ENCODE results near the gene LMTK2. TPM values are rescaled to one million over a fixed set of nuclear protein-coding genes. Genes with fewer than 3 reads are reported as not detected.

Gene LMTK2
- total RNA-seq, 1 donor from 2014 or later, result 8.4 TPM

DNA sequence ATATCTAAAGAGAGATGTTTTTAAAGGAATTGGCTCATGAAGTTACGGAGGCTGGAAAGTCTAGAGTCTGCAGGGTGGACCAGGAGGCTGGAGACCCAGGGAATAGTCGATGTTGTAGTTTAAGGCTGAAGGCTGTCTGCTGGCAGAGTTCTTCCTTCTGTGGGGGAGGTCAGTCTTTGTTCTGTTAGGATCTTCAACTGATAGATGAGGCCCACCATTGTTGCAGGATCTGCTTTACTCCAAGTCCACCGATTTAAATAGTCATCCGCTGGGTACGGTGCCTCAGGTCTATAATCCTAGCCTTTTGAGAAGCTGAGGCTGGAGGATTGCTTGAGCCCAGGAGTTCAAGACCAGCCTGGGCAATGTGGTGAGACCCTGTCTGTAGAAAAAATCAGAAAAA is 50.0 kb downstream of the LMTK2 start:
- H3K4me3 ChIP-seq (ENCODE audit: low read length in 3 of 3), result no peak overlapping the region
- no peak overlapping the region for H3K9ac ChIP-seq (ENCODE audit: low read depth in 1 of 3, low read length in 3 of 3)
- H3K27ac ChIP-seq (ENCODE audit: low read depth, low read length), result no peak overlapping the region
- no peaks in the 10 kb centered on the region for H3K4me1 ChIP-seq (ENCODE audit: control insufficient read depth in 3 of 3, insufficient read depth in 3 of 3, low read length in 3 of 3)
- no peaks in the 10 kb centered on the region for H3K27me3 ChIP-seq (ENCODE audit: control insufficient read depth in 3 of 3, insufficient read depth in 3 of 3, low read length in 3 of 3)
- H3K36me3 ChIP-seq (ENCODE audit: control insufficient read depth in 3 of 3, insufficient read depth in 3 of 3, low read length in 3 of 3), result peaks cover 18 to 47% (median 47%) of the 10 kb centered on the region in 3 donors
- no peaks in the 10 kb centered on the region for H3K9me3 ChIP-seq (ENCODE audit: control insufficient read depth in 3 of 3, low read length in 3 of 3)

DNA sequence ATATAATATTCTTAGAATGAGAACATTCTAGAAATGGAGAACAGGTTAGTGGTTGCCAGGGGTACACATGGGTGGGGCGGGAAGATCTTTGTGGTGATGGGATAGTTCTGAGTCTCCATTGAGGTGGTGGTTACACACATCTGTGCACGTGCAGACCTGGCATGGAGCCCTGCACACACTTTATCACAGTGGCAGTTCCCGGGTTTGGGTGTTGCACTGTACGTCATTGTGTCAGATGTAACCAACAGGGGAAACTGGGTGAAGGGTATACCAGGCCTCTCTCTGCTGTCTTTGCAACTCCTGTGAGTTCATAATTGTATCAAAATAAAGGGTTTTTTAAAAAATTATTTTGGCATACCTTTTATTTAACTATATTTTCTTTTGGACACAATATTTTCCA is 51.1 kb downstream of the LMTK2 start:
- Histone ChIP-seq H3K36me3 (ENCODE audit: control insufficient read depth in 3 of 3, insufficient read depth in 3 of 3, low read length in 3 of 3) (peaks cover 9 to 39% (median 36%) of the 10 kb centered on the region in 3 donors), H3K27ac (ENCODE audit: low read depth, low read length) (no peak overlapping the region), H3K4me1 (ENCODE audit: control insufficient read depth in 3 of 3, insufficient read depth in 3 of 3, low read length in 3 of 3) (no peaks in the 10 kb centered on the region), H3K27me3 (ENCODE audit: control insufficient read depth in 3 of 3, insufficient read depth in 3 of 3, low read length in 3 of 3) (no peaks in the 10 kb centered on the region), H3K9ac (ENCODE audit: low read depth in 1 of 3, low read length in 3 of 3) (no peak overlapping the region), H3K9me3 (ENCODE audit: control insufficient read depth in 3 of 3, low read length in 3 of 3) (no peaks in the 10 kb centered on the region), H3K4me3 (ENCODE audit: low read length in 3 of 3) (no peak overlapping the region)

DNA sequence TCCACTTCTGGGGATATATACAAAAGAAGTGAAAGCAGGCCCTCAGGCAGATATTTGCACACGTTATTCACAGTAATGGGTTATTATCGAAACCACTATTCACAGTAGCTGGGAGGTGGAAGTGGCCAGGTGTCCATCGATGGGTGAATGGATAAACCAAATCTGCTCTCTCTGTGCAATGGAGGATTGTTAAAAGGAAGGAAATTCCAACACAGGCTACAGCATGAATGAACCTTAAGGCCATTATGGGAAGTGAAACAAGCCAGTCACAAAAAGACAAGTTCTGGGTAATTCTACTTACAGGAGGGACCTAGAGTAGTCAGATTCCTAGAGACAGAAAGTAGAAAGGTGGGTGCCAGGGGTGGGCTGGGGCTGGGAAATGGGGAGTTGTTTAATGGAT is 56.1 kb downstream of the LMTK2 start:
- H3K9me3 ChIP-seq (ENCODE audit: control insufficient read depth in 3 of 3, low read length in 3 of 3), result no peaks in the 10 kb centered on the region
- H3K4me1 ChIP-seq (ENCODE audit: control insufficient read depth in 3 of 3, insufficient read depth in 3 of 3, low read length in 3 of 3), result peaks cover 0 to 5% (median 0%) of the 10 kb centered on the region in 3 donors
- H3K4me3 ChIP-seq (ENCODE audit: low read length in 3 of 3), result no peak overlapping the region
- H3K36me3 ChIP-seq (ENCODE audit: control insufficient read depth in 3 of 3, insufficient read depth in 3 of 3, low read length in 3 of 3), result peaks cover 5 to 13% (median 8%) of the 10 kb centered on the region in 3 donors
- H3K27me3 ChIP-seq (ENCODE audit: control insufficient read depth in 3 of 3, insufficient read depth in 3 of 3, low read length in 3 of 3), result no peaks in the 10 kb centered on the region
- no peak overlapping the region for H3K9ac ChIP-seq (ENCODE audit: low read depth in 1 of 3, low read length in 3 of 3)
- H3K27ac ChIP-seq (ENCODE audit: low read depth, low read length), result no peak overlapping the region

DNA sequence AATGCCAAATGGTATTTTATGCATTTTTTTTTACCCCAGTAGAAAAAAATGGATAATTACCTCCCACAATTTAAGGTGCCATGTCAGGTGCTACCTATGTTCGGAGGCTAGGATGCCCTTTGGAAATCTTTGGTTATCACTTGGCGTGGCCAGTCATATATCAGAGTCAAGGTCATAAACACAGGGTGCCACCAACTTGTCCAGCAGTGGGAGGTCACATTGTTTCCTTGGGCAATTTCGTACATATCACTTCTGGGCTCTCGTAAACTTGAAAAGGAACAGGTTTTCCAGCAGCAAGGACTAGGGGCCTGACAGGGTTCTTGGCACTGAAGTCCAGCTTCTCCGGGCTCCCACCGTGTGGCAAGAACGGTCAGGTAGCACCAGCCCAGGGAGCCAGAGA is 56.6 kb downstream of the LMTK2 start:
- Histone ChIP-seq H3K9me3 (ENCODE audit: control insufficient read depth in 3 of 3, low read length in 3 of 3) (no peaks in the 10 kb centered on the region), H3K27me3 (ENCODE audit: control insufficient read depth in 3 of 3, insufficient read depth in 3 of 3, low read length in 3 of 3) (no peaks in the 10 kb centered on the region), H3K9ac (ENCODE audit: low read depth in 1 of 3, low read length in 3 of 3) (no peak overlapping the region), H3K4me1 (ENCODE audit: control insufficient read depth in 3 of 3, insufficient read depth in 3 of 3, low read length in 3 of 3) (peaks cover 0 to 5% (median 0%) of the 10 kb centered on the region in 3 donors), H3K27ac (ENCODE audit: low read depth, low read length) (no peak overlapping the region), H3K36me3 (ENCODE audit: control insufficient read depth in 3 of 3, insufficient read depth in 3 of 3, low read length in 3 of 3) (peaks cover 5 to 13% (median 5%) of the 10 kb centered on the region in 3 donors), H3K4me3 (ENCODE audit: low read length in 3 of 3) (no peak overlapping the region)

DNA sequence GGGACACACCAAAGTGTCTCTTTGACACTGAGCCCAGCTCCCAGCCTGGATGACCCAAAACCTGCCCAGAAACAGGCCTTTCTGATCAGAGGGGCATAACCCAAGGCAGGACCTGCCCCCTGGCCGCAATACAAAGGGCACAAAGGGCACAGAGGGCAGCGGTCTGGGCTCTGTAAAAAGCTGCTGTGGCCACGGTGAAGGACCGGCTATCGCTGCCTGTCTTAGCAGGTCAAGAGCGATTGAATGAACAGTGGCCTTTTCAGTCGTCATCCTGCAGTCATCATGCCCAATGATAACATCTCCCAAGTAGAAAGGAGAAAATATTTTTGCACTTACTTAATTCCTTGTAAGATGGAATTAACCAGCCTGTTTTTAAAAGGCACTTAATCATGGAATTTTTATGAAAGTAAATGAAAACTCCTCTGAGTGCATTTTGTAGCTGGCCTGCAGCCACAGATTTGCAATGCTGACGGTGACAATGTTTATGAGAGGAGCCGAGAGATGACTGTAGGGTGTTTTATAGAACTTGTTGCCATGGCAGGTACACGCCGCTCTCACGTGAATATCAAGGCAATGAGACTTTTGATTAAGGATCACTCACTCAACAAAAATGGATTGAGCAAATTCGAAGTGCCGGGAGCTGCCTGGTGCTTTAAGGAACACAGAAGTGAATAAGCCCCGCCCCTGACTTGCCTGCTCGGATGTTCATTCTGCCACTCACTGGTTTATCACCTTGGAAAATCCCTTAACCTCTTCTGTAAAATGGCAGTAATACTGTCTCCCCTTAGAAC is 57.2 kb downstream of the LMTK2 start:
- H3K4me1 ChIP-seq (ENCODE audit: control insufficient read depth in 3 of 3, insufficient read depth in 3 of 3, low read length in 3 of 3), result peaks cover 0 to 5% (median 2%) of the 10 kb centered on the region in 3 donors
- H3K9me3 ChIP-seq (ENCODE audit: control insufficient read depth in 3 of 3, low read length in 3 of 3), result no peaks in the 10 kb centered on the region
- H3K27ac ChIP-seq (ENCODE audit: low read depth, low read length), result no peak overlapping the region
- no peaks in the 10 kb centered on the region for H3K27me3 ChIP-seq (ENCODE audit: control insufficient read depth in 3 of 3, insufficient read depth in 3 of 3, low read length in 3 of 3)
- no peak overlapping the region for H3K9ac ChIP-seq (ENCODE audit: low read depth in 1 of 3, low read length in 3 of 3)
- H3K36me3 ChIP-seq (ENCODE audit: control insufficient read depth in 3 of 3, insufficient read depth in 3 of 3, low read length in 3 of 3), result peaks cover 5 to 13% (median 5%) of the 10 kb centered on the region in 3 donors
- no peak overlapping the region for H3K4me3 ChIP-seq (ENCODE audit: low read length in 3 of 3)

DNA sequence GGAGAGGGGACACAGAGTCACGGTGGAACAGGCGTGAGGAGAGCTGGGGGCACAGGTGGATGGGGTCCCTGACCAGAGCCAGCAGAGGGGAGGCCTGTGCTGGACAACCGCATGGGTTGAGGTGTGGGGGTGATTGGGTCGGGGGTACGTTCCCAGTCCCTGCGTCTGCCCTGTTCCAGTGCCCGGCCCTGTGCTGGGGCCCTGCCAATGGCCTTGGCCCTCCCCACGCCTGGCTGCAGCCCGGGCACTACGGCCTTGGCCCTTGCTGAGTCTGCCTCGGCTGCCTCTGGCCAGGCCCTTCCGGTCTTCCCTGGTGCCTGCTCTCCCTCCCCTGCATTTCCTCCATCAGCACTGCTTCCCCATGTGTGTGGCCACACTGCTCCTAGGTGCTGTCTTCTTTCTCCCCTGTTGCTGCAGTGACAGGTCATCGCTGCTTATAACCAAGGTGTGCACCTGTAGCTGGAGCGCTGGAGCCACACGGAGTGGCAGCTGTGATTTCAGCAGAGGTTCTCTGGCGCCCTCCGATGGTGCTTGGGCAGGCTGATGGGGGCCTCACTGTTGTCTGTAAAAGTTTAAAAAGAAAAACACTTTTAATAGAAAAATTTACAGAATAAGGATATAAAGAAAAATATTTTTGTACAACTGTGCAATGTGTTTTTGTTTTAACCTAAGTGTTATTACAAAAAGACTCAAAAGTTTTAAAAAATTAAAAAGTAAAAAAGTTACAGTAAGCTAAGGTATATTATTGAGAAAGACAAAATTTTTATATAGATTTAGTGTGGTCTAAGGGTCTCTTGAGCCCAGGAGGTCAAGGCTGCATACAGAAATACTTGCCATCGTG is 59.4 kb downstream of the LMTK2 start:
- Histone ChIP-seq H3K4me1 (ENCODE audit: control insufficient read depth in 3 of 3, insufficient read depth in 3 of 3, low read length in 3 of 3) (peaks cover 0 to 14% (median 11%) of the 10 kb centered on the region in 3 donors), H3K4me3 (ENCODE audit: low read length in 3 of 3) (no peak overlapping the region), H3K27ac (ENCODE audit: low read depth, low read length) (no peak overlapping the region), H3K9ac (ENCODE audit: low read depth in 1 of 3, low read length in 3 of 3) (peak overlapping the region in 1 of 3 donors; percentile 40), H3K27me3 (ENCODE audit: control insufficient read depth in 3 of 3, insufficient read depth in 3 of 3, low read length in 3 of 3) (no peaks in the 10 kb centered on the region), H3K9me3 (ENCODE audit: control insufficient read depth in 3 of 3, low read length in 3 of 3) (no peaks in the 10 kb centered on the region), H3K36me3 (ENCODE audit: control insufficient read depth in 3 of 3, insufficient read depth in 3 of 3, low read length in 3 of 3) (peaks cover 0 to 3% (median 1%) of the 10 kb centered on the region in 3 donors)

DNA sequence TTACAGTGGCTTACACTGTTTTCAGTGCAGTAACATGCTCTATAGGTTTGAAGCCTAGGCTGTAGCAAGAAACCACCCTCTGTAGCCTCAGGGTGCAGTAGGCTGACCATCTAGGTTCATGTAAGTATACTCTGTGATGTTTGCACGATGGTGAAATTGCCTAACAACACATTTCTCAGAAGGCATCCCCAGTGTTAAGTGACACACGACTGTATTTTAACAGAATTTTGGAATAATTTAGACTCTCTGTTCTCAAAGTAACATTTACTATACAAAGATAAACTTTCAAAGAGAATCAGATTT is 60.0 kb downstream of the LMTK2 start:
- no peak overlapping the region for H3K9ac ChIP-seq (ENCODE audit: low read depth in 1 of 3, low read length in 3 of 3)

DNA sequence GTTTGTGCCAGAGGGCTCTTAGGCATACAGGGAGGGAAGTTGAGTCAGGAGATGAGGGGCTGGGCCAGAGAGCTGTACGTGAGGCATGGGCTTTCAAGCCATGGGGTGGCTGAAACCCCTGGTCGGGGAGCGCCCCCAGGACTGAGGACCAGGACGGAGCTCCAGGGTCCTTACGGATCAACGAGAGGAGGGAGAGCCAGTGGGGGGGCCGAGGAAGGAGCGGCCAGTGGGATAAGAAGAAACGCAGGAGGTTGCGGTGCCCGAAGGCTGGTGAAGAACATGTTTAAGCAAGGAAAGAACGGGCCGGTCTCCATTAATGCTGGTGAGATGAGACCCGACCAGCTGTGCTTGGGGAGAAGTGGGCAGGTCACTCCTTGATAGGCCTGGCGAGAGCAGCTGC is 61.0 kb downstream of the LMTK2 start:
- H3K4me3 ChIP-seq (ENCODE audit: low read length in 3 of 3), result no peak overlapping the region
- no peaks in the 10 kb centered on the region for H3K9me3 ChIP-seq (ENCODE audit: control insufficient read depth in 3 of 3, low read length in 3 of 3)
- no peak overlapping the region for H3K9ac ChIP-seq (ENCODE audit: low read depth in 1 of 3, low read length in 3 of 3)
- H3K27ac ChIP-seq (ENCODE audit: low read depth, low read length), result no peak overlapping the region
- no peaks in the 10 kb centered on the region for H3K27me3 ChIP-seq (ENCODE audit: control insufficient read depth in 3 of 3, insufficient read depth in 3 of 3, low read length in 3 of 3)
- peaks cover 6 to 9% (median 8%) of the 10 kb centered on the region in 3 donors for H3K36me3 ChIP-seq (ENCODE audit: control insufficient read depth in 3 of 3, insufficient read depth in 3 of 3, low read length in 3 of 3)
- H3K4me1 ChIP-seq (ENCODE audit: control insufficient read depth in 3 of 3, insufficient read depth in 3 of 3, low read length in 3 of 3), result peaks cover 0 to 14% (median 11%) of the 10 kb centered on the region in 3 donors

More for the DNA sequence above, 60.0 kb downstream of the LMTK2 start:
- Histone ChIP-seq H3K9me3 (ENCODE audit: control insufficient read depth in 3 of 3, low read length in 3 of 3) (no peaks in the 10 kb centered on the region), H3K4me3 (ENCODE audit: low read length in 3 of 3) (no peak overlapping the region), H3K27ac (ENCODE audit: low read depth, low read length) (no peak overlapping the region), H3K27me3 (ENCODE audit: control insufficient read depth in 3 of 3, insufficient read depth in 3 of 3, low read length in 3 of 3) (no peaks in the 10 kb centered on the region), H3K4me1 (ENCODE audit: control insufficient read depth in 3 of 3, insufficient read depth in 3 of 3, low read length in 3 of 3) (peaks cover 0 to 14% (median 11%) of the 10 kb centered on the region in 3 donors), H3K36me3 (ENCODE audit: control insufficient read depth in 3 of 3, insufficient read depth in 3 of 3, low read length in 3 of 3) (peaks cover 2 to 5% (median 4%) of the 10 kb centered on the region in 3 donors)

DNA sequence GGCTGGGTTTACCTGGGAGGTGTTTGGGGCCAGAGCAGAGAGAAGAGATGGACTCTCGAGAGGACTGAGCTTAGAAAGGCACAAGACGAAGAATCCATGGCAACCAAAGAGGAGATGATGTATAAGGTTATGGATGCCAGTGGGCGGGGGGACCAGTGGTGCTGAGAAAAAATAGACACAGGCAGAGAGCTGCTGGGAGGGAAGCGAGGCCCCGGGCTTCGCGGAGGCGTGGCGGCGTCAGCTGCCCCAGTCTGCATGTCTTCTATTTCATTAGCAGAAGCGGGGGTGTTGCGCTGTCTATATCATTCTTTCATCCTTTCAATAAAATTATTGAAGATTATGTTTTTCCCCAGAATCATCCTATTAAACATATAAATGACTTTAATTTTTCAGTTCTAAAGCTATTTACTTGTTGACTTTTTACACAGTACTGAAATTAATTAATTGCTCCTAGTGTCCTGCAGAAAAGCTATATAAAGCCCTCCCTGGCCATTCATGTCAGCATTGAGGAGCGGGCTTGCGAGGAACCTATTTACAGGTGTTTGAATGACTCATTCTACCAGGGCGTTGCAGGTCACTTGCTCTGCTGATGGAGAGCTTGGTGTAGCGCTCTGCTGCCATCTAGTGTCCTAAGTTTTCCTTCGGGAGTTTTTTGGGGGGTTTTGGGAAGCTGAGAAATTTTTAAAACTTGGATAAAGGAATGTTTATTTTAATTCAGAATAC is 61.7 kb downstream of the LMTK2 start:
- Histone ChIP-seq H3K4me3 (ENCODE audit: low read length in 3 of 3) (no peak overlapping the region), H3K4me1 (ENCODE audit: control insufficient read depth in 3 of 3, insufficient read depth in 3 of 3, low read length in 3 of 3) (peaks cover 0 to 14% (median 11%) of the 10 kb centered on the region in 3 donors), H3K9me3 (ENCODE audit: control insufficient read depth in 3 of 3, low read length in 3 of 3) (no peaks in the 10 kb centered on the region), H3K9ac (ENCODE audit: low read depth in 1 of 3, low read length in 3 of 3) (no peak overlapping the region), H3K27ac (ENCODE audit: low read depth, low read length) (no peak overlapping the region), H3K27me3 (ENCODE audit: control insufficient read depth in 3 of 3, insufficient read depth in 3 of 3, low read length in 3 of 3) (no peaks in the 10 kb centered on the region), H3K36me3 (ENCODE audit: control insufficient read depth in 3 of 3, insufficient read depth in 3 of 3, low read length in 3 of 3) (peaks cover 6 to 9% (median 8%) of the 10 kb centered on the region in 3 donors)
